ENCODE data around the gene BDH1. TPM values are rescaled to one million over a fixed set of nuclear protein-coding genes. Genes with fewer than 3 reads are reported as not detected.
A peak's percentile ranks its signal among the peaks of the same experiment; 100 is the strongest.

Gene BDH1
- total and polyA plus RNA-seq, 8 donors: 15.5 to 22.0 (median 19.3) TPM

DNA sequence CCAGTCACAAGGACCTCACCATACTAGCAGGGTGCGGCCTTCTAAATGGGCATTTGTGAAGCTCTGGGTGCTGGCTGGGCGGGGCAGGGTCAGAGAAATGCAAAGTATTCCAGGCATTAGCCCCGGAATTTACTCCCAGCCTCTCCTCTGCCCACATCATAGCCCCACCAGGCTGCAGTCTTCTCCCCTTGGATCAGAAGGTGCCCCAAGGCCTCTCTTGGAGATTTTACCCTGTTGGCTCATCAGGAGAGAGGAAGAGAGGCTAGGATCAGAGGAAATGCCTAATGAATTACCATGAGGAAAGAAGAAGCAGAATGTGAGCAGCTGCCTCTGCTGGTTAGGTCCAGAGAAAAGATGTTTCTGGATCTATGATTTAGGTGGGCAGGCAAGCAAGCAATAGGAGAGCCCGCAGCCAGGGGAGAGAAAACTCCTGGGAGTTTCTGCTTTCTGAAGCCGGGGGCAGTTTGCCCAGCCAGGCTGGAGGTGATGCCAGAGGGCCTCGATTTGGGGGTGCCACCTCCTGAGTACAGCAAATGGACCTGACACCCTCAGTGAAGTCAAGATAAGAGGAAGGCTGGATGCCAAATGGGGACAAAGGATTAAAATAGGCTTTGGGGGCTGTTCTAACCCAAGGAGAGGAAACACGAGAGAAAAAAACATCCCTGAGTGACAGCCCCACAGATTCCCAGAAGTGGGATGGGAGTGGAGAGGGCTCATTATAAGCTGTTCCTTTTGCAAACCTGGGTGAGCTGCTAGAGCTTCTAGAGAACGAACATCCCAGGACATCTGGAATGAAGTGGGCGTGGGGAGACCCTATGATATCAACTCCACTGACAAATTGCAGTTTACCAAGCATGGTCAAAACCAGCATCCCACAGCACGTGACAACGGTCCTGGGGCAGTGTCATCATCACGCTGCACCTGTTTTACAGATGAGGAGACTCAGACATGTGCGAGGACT is 65.4 kb downstream of the BDH1 start:
- DNase-seq (no peak), ATAC-seq (peak; percentile 67)
- Histone ChIP-seq H3K27me3 (no peaks in the 10 kb centered on the region), H3K4me3 (no peak overlapping the region), H3K27ac (no peak overlapping the region), H3K9me3 (no peaks in the 10 kb centered on the region), H3K36me3 (no peaks in the 10 kb centered on the region), H3K4me1 (no peaks in the 10 kb centered on the region)
- intact Hi-C loops (cut with DNase I): no loop called here
- TF ChIP-seq, protein P1, sequence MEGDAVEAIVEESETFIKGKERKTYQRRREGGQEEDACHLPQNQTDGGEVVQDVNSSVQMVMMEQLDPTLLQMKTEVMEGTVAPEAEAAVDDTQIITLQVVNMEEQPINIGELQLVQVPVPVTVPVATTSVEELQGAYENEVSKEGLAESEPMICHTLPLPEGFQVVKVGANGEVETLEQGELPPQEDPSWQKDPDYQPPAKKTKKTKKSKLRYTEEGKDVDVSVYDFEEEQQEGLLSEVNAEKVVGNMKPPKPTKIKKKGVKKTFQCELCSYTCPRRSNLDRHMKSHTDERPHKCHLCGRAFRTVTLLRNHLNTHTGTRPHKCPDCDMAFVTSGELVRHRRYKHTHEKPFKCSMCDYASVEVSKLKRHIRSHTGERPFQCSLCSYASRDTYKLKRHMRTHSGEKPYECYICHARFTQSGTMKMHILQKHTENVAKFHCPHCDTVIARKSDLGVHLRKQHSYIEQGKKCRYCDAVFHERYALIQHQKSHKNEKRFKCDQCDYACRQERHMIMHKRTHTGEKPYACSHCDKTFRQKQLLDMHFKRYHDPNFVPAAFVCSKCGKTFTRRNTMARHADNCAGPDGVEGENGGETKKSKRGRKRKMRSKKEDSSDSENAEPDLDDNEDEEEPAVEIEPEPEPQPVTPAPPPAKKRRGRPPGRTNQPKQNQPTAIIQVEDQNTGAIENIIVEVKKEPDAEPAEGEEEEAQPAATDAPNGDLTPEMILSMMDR (IDR thresholded peaks at IDR 0.05): no peak

DNA sequence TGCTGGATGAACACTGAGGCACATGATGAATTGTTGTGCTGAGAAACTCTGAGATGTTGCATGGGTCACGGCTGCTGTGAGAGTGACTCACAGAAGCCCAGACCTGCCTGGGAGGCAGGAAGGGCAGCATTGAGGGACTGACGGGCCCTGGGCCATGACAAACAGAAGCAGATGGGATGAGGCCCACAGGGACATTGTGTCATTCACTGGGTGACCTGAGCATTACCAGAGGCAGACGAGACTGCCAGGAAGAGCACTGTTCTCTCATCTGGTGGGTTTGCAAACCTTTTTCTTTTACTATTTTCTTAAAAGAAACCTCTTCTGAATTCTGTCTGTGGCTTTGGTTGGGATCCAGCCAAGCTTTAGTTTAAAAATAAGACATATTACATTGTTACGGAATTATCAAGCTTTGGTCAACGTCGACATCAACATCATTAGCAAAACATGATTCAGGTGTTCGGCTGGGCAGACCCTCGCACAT is 67.8 kb downstream of the BDH1 start:
- no peaks in the 10 kb centered on the region for H3K36me3 ChIP-seq
- H3K27me3 ChIP-seq: no peaks in the 10 kb centered on the region
- DNase-seq: no peak
- TF ChIP-seq, protein P1 (IDR thresholded peaks at IDR 0.05): no peak
- H3K9me3 ChIP-seq: no peaks in the 10 kb centered on the region
- no peak overlapping the region for H3K4me3 ChIP-seq
- ATAC-seq: peak; percentile 59
- H3K27ac ChIP-seq: no peak overlapping the region
- intact Hi-C loops (cut with DNase I): no loop called here
- H3K4me1 ChIP-seq: no peaks in the 10 kb centered on the region

DNA sequence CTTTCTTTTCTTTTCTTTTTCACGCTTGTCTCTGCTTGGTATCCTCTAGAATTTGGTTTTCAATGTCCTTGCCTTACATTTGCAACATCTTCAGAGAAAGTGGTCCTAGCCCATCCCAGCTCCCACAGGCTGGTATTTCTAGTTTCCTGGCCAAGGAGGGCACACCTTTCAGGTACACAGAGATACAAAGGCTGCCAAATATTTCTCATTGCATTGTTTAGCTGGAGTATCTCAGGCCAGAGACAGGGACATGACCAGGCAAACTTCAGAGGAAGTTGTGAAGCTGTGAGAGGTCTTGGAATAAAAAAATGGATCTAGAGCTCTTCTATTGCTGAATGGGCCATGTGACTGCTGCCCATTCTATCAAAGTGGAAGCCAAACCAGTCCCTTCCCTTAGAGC is 68.9 kb downstream of the BDH1 start:
- no peak for DNase-seq

DNA sequence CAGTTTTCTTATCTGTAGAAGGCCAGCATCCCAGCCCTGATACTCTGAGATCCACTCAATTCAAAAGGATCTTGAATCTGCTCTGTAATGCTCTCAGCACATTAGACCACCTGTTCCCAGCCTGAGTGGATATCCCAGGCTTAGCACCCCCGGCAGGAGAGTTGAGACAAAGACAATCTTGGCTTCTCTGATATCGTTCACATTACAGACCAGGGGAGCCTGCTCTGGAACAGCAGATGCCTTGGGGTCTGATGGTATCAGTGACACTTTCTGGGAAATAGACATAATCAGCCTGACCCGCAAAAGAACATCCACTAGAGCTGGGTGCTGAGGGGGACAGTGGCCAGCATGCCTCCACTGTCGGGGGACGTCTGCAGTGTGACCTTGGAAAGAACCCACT is 70.6 kb downstream of the BDH1 start:
- intact Hi-C loops (cut with DNase I): no loop called here
- Histone ChIP-seq H3K4me1 (no peaks in the 10 kb centered on the region), H3K27ac (no peak overlapping the region), H3K36me3 (no peaks in the 10 kb centered on the region), H3K4me3 (no peak overlapping the region), H3K9me3 (no peaks in the 10 kb centered on the region), H3K27me3 (no peaks in the 10 kb centered on the region)
- TF ChIP-seq, protein P1 (IDR thresholded peaks at IDR 0.05): no peak
- ATAC-seq: no peak
- no peak for DNase-seq

More for the DNA sequence above, 68.9 kb downstream of the BDH1 start:
- no peaks in the 10 kb centered on the region for H3K4me1 ChIP-seq
- H3K4me3 ChIP-seq: no peak overlapping the region
- H3K27me3 ChIP-seq: no peaks in the 10 kb centered on the region
- ATAC-seq: no peak
- intact Hi-C loops (cut with DNase I): no loop called here
- no peaks in the 10 kb centered on the region for H3K9me3 ChIP-seq
- TF ChIP-seq, protein P1 (IDR thresholded peaks at IDR 0.05): no peak
- no peaks in the 10 kb centered on the region for H3K36me3 ChIP-seq
- H3K27ac ChIP-seq: no peak overlapping the region

DNA sequence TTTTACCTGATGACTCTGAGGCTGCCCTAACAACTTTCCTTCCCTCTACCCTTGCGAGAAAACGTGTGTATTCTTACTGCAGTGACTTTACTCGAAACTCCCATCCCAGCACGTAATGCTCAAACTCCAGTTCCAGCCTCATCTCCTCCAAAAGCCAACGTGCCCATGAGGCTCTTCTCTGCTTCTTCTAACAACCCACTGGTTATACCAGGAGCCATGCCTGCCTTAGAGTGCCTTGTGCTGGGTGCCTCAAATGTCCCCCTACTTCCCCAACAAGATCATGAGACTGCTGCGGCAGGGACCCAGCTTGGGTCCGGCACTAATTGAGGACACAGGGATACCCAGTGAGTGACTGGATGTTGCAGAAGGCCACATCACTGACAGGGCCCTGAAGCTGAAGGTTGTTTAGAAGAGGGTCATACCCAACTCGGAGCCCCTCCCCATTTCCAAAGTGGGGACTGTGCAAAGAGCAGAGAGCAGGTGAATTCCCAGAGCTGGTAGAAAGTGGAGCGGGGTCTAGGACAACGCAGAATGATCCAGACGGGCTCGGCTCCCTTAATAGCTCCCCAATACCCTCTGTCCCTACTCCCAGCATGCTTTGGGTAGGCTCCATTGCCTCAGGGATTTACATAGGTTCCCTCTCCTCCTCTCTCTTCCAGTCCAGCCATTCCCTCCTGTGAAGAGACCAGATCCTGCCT is 71.4 kb downstream of the BDH1 start:
- ATAC-seq: no peak
- TF ChIP-seq, protein P1 (IDR thresholded peaks at IDR 0.05): no peak
- H3K36me3 ChIP-seq: no peaks in the 10 kb centered on the region

More for the DNA sequence above, 71.4 kb downstream of the BDH1 start:
- H3K27me3 ChIP-seq: no peaks in the 10 kb centered on the region
- no peak overlapping the region for H3K4me3 ChIP-seq
- H3K27ac ChIP-seq: no peak overlapping the region
- DNase-seq: no peak
- no peaks in the 10 kb centered on the region for H3K4me1 ChIP-seq
- intact Hi-C loops (cut with DNase I): no loop called here
- H3K9me3 ChIP-seq: no peaks in the 10 kb centered on the region
